Osteoblast (primary cell): Measurements from ENCODE around the gene TRIM67. TPM values are rescaled to one million over a fixed set of nuclear protein-coding genes. Genes with fewer than 3 reads are reported as not detected.

Experiments
- DNase-seq: peaks from one replicate; pipeline ENCODE4 v3.0.0; 2011; ENCODE audit warnings: low spot score, mixed read lengths; ENCODE audit not compliant: insufficient read length; ENCODE audit errors: missing footprints
- H2AFZ ChIP-seq: 2 replicates; pipeline ENCODE4 v1.6.0; 2011; ENCODE audit warnings: mild to moderate bottlenecking, low read length
- H3K27ac ChIP-seq: 2 replicates; pipeline ENCODE4 v1.5.1; 2011; ENCODE audit warnings: mild to moderate bottlenecking, low read depth, low read length, moderate library complexity
- H3K27me3 ChIP-seq: 2 replicates; pipeline ENCODE4 v1.6.0; 2012; ENCODE audit warnings: mild to moderate bottlenecking, control low read depth, inconsistent platforms, low read length, moderate library complexity; ENCODE audit not compliant: insufficient read depth
- H3K36me3 ChIP-seq: 2 replicates; pipeline ENCODE4 v1.5.1; 2011; ENCODE audit warnings: mild to moderate bottlenecking, low read length, control low read depth, moderate library complexity; ENCODE audit not compliant: insufficient read depth
- H3K4me1 ChIP-seq: 2 replicates; pipeline ENCODE4 v1.5.1; 2011; ENCODE audit warnings: mild to moderate bottlenecking, low read length, control low read depth, moderate library complexity; ENCODE audit not compliant: insufficient read depth
- H3K4me2 ChIP-seq: 2 replicates; pipeline ENCODE4 v1.6.0; 2011; ENCODE audit warnings: mild to moderate bottlenecking, low read length; ENCODE audit not compliant: insufficient read depth
- H3K4me3 ChIP-seq: fragments of 200-600 bp; sonication (generic); 3 replicates; pipeline ENCODE4 v1.5.1; 2012; ENCODE audit warnings: mild to moderate bottlenecking, low read length, inconsistent platforms; ENCODE audit not compliant: insufficient read depth
- H3K79me2 ChIP-seq: 2 replicates; pipeline ENCODE4 v1.6.0; 2012; ENCODE audit warnings: mild to moderate bottlenecking, low read length, control low read depth, inconsistent platforms; ENCODE audit not compliant: insufficient read depth
- H3K9me3 ChIP-seq: 2 replicates; pipeline ENCODE4 v1.5.1; 2011; ENCODE audit warnings: low read depth, low read length, control low read depth
- H4K20me1 ChIP-seq: 2 replicates; pipeline ENCODE4 v1.6.0; 2012; ENCODE audit warnings: mild to moderate bottlenecking, low read length, control low read depth; ENCODE audit not compliant: insufficient read depth
- CTCF ChIP-seq: IDR thresholded peaks from 2 replicates; pipeline ENCODE4 v1.5.1; 2011; ENCODE audit warnings: mild to moderate bottlenecking, low read depth, low read length, moderate library complexity; ENCODE audit errors: extremely low read depth
- total RNA-seq: library from RNA; depleted of rRNA; stranded (reverse); fragments of >200 nt; gene quantifications from 2 replicates; pipeline ENCODE4 v1.2.3, GENCODE V29; 2012

TRIM67 gene
- total RNA-seq, 1 donor, result 0.36 TPM

DNA sequence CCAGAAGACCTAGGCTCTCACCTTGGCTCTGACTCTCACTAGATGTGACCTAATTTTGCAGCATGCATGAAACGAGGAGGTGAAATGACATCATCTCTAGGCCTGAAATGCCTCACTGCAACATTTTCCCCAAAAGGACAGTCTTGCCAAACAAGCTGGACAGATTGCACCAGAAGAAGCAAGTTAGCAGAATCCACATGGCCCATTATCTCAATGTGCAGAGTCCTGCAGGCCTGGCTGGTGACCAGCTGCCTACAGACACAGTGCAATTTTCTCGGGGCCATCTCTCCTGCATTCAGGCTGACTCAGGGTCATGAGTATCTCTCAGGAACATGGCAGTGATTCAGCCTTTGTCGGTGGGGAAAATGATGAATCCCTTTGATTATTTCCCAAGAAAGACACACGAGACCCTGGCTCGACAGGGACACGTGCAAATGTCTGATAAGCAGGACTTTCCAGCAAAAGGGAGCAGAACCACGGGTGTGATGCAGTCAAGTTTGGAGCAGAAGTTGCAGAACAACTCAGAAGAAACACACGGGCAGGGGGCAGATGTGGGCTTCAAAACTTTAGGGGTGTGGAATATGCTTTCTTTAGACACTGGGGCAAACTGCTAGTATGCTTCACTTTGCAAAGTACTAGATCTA, 38.7 kb downstream of the TRIM67 start:
- Histone ChIP-seq H3K36me3 (no peaks in the 10 kb centered on the region), H4K20me1 (no peaks in the 10 kb centered on the region), H3K79me2 (no peaks in the 10 kb centered on the region), H3K9me3 (no peaks in the 10 kb centered on the region), H2AFZ (no peak overlapping the region), H3K4me3 (no peak overlapping the region), H3K4me2 (no peak overlapping the region), H3K27me3 (peaks cover 5% of the 10 kb centered on the region), H3K27ac (no peak overlapping the region), H3K4me1 (peaks cover 3% of the 10 kb centered on the region)
- no peak for TF ChIP-seq CTCF
- peak; percentile 91 for DNase-seq

DNA sequence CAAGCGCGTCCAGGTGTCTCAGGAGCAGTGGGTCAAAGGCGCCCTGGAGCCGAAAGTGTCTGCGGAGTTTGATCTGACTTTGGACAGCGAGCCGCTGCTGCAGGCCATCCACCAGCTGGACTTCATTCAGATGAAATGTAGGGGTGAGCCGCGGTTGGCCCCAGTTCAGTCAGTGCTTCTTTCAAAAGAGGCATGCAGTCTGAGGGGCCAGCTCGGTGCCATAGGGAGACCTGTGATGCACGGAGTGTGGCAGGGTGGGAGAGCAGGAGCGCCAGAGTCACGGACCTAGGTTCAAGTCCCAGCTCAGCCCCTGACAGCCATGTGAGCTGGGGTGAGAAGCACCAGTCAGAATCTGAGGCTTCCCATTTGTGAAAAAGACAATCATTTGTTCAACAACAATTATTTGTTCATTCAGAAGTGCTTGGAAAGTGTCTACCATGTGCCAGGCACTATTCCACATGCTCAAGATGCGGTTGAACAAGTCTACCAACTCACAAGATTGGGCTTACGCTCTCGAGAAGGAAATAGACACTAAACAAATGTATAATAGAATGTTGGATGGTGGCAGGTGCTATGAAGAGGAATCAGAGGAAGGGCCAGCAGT, 39.6 kb downstream of the TRIM67 start:
- Histone ChIP-seq H4K20me1 (no peaks in the 10 kb centered on the region), H3K36me3 (no peaks in the 10 kb centered on the region)

DNA sequence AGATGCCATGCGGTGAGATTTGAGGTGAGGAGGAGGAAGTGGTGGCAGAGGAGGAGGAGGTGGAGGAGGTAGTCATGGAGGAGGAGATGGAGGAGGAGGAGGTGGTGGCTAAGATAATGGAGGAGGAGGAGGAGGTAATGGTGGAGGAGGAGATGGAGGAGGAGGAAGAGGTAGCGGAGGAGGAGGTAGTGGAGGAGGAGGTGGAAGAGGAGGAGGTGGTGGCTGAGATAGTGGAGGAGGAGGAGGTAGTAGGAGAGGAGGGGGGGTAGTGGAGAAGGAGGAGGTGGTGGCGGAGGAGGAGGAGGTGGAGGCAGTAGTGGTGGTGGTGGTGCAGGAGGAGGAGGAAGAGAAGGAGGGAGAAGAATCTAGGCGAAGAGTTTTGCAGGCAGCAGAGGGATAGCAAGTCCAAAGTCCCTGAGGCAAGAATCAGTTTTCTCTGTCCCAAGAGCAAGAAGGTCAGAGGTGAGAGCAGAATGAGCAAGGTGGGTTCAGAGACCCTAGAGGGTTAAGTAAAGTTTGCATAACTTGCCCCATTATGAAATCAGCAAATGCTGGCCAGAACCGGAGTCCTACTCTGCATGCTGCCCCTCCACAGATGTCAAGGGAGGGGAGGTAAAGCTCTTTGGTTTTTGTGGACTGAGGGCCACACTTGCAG, 40.2 kb downstream of the TRIM67 start:
- no peak for DNase-seq
- no peak overlapping the region for H2AFZ ChIP-seq
- TF ChIP-seq CTCF, result no peak

More for the DNA sequence above, 39.6 kb downstream of the TRIM67 start:
- Histone ChIP-seq H3K27me3 (peaks cover 7% of the 10 kb centered on the region), H3K4me3 (no peak overlapping the region), H3K4me1 (peaks cover 3% of the 10 kb centered on the region), H3K4me2 (no peak overlapping the region), H3K79me2 (no peaks in the 10 kb centered on the region), H3K27ac (no peak overlapping the region), H3K9me3 (no peaks in the 10 kb centered on the region), H2AFZ (no peak overlapping the region)
- TF ChIP-seq CTCF, result no peak
- DNase-seq, result no peak

More for the DNA sequence above, 40.2 kb downstream of the TRIM67 start:
- Histone ChIP-seq H3K4me2 (no peak overlapping the region), H4K20me1 (no peaks in the 10 kb centered on the region), H3K4me3 (no peak overlapping the region), H3K79me2 (no peaks in the 10 kb centered on the region), H3K4me1 (peaks cover 3% of the 10 kb centered on the region), H3K36me3 (no peaks in the 10 kb centered on the region), H3K27ac (no peak overlapping the region), H3K27me3 (peaks cover 7% of the 10 kb centered on the region), H3K9me3 (no peaks in the 10 kb centered on the region)
